AG04450 (cell line): Measurements from ENCODE around the gene PREX1. TPM values are rescaled to one million over a fixed set of nuclear protein-coding genes. Genes with fewer than 3 reads are reported as not detected.

Source experiments
- CTCF ChIA-PET: fragments of 300-600, 350-600 bp; formaldehyde crosslinking; extraction: SDS; loops from one replicate; lab custom pipeline; 2022; ENCODE audit warnings: antibody characterized with exemption, inconsistent platforms; lab: Charles Lee
- POLR2A ChIA-PET: fragments of 350-600 bp; formaldehyde crosslinking; extraction: SDS; loops from one replicate; lab custom pipeline; 2021; ENCODE audit warnings: antibody characterized with exemption, inconsistent platforms; lab: Yijun Ruan, JAX
- DNase-seq: peaks from one replicate; pipeline ENCODE4 v3.0.0-alpha.2; 2011; ENCODE audit warnings: low read depth, low spot score
- H3K27ac ChIP-seq: one replicate; pipeline ENCODE4 v1.5.1; 2012; ENCODE audit warnings: low read depth, low read length, control low read depth
- H3K27me3 ChIP-seq: one replicate; pipeline ENCODE4 v1.6.0; 2012; ENCODE audit warnings: low read length; ENCODE audit not compliant: control insufficient read depth, insufficient read depth
- H3K4me3 ChIP-seq: 2 replicates; pipeline ENCODE4 v1.5.1; 2011; ENCODE audit warnings: mild to moderate bottlenecking, low read depth, low read length, control low read depth
- H3K9me3 ChIP-seq: 2 replicates; pipeline ENCODE4 v1.5.1; 2012; ENCODE audit warnings: low read length; ENCODE audit not compliant: control insufficient read depth, insufficient read depth
- polyA plus RNA-seq: library from polyadenylated mRNA; depleted of rRNA; stranded (reverse); fragments of >200 nt; gene quantifications from 2 replicates; pipeline ENCODE4 v1.2.3, GENCODE V29; 2011
- TF ChIP-seq, protein P1 (sequence below): IDR thresholded peaks from 2 replicates; pipeline ENCODE4 v1.5.1; 2011; ENCODE audit warnings: low read depth, low read length, control low read depth, inconsistent platforms

The PREX1 gene
- polyA plus RNA-seq, 1 experiment, result 0.69 TPM

DNA sequence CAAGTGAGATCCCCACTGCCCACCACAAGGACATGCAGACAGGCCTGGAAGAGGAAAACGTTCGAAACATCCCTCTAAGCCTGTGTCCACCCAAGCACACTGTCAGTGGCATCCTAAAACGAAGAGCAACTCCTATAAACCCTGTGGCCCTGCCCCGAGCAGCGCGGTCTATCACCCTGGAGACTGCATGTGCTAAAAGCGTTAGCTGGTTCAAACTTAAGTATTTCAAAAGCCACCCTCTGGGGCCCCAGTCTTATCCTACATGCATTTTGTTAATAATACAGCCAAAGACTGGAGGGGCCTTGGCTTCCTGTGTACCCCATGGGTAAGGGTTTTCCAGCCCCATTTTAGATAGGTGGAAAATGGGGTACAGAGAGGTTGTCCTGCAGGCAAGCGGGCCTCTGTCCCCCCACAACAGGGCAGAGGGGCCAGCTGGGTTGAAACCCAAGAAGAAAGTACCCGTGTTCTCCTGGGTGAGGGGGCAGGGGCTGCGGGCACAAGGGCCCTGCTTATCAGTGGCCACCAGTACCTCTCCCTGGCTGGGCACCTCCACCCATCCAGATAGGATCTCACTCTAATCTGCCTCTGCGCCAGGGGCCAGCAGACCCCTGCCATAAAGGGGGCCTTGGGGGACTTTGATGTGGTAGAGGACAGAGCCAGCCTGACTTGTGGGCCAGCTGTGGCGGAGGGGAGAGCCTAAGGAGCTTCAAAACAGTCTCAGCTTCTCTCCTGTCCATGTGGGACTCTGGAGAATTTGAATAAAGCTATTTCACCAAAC is 28.3 kb downstream of the PREX1 start:
- Histone ChIP-seq H3K27ac (no peak overlapping the region), H3K27me3 (peaks cover 25% of the 10 kb centered on the region), H3K9me3 (no peaks in the 10 kb centered on the region), H3K4me3 (no peak overlapping the region)
- ChIA-PET POLR2A (no interaction called here), CTCF (interaction anchor here (1.7 kb wide), 1 partner anchor 142 kb away, joined by 4 read pairs; no protein-coding TSS in a partner anchor)
- no peak for DNase-seq
- TF ChIP-seq, protein P1, sequence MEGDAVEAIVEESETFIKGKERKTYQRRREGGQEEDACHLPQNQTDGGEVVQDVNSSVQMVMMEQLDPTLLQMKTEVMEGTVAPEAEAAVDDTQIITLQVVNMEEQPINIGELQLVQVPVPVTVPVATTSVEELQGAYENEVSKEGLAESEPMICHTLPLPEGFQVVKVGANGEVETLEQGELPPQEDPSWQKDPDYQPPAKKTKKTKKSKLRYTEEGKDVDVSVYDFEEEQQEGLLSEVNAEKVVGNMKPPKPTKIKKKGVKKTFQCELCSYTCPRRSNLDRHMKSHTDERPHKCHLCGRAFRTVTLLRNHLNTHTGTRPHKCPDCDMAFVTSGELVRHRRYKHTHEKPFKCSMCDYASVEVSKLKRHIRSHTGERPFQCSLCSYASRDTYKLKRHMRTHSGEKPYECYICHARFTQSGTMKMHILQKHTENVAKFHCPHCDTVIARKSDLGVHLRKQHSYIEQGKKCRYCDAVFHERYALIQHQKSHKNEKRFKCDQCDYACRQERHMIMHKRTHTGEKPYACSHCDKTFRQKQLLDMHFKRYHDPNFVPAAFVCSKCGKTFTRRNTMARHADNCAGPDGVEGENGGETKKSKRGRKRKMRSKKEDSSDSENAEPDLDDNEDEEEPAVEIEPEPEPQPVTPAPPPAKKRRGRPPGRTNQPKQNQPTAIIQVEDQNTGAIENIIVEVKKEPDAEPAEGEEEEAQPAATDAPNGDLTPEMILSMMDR, result no peak

DNA sequence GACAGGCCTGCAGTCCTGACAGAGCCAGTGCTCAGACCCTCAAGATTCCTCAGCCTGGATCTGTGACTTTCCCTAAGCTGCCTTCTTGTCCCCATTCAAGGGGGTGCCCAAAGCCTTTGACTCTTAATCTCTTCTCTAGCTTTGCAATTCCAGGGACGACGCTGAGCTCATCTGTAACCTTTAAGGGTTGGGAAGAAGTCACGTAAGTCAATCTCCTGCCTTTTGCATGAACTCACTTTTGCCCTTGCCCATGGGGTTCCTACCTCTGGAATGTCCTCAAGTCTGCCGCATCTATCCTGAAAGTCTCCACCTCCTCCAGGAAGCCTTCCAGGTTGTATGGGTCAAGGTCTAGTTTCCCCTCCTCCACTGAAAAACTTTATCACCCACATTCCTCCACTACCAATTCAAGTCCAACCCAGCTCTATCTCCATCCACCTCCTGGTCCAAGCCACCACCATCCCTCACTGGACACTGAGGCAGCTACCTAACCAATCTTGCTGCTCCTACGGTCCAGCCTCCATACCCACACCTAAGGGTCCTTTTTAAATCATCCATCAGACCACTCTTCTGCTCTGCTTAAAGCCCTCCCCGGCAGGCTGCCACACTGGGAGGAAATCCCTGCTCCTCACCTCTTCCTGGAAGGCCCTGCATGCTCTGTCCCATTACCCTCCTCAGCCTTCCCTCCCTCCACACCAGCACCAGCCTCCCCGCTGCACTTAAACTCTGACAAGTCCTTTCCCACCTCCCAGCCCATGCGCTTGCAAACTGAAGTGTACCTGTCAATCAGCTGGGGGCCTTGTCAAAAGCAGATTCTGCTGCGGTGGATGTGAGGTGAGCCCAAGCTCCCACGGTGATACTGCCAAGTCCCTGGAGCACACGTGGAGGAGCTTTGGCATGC is 29.7 kb downstream of the PREX1 start:
- Histone ChIP-seq H3K4me3 (no peak overlapping the region), H3K27ac (no peak overlapping the region), H3K9me3 (no peaks in the 10 kb centered on the region), H3K27me3 (peaks cover 29% of the 10 kb centered on the region)
- ChIA-PET POLR2A (interaction anchor here (0.6 kb wide), 1 partner anchor 887 kb away, joined by 3 read pairs; no protein-coding TSS in a partner anchor), CTCF (interaction anchor here (0.6 to 1.7 kb wide), 3 partner anchors 121 to 140 kb away, joined by 3 to 4 read pairs (median 4); no protein-coding TSS in a partner anchor)
- TF ChIP-seq, protein P1, result no peak
- DNase-seq, result no peak

DNA sequence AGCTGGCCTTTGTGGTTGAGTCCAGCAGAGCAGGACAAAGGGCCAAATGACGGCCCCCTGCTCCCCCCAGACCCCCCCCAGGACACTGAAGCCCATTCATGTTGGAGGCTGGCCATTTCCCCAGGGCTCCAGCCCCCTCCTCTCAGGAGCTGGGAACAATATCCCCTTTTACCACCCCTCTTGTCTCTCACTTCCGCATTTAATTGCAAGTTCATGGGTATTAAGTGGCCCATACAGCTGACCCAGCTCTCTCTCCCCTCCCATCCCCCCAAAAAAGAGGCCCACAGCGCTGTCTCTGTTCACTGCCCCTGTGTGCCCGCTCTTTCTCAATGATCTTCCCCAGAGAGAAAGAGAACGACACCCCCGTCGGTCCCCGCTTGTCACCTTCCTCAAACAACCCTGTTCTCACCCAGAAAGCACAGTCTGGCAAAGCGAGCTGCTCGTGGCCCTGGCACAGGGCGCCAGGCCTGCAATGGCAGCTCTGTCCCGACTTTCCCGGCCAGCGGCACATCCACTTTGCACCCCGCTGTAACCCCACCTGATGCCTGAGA is 30.4 kb downstream of the PREX1 start:
- H3K4me3 ChIP-seq, result no peak overlapping the region
- POLR2A ChIA-PET, result no interaction called here
- TF ChIP-seq, protein P1, result no peak
- peaks cover 29% of the 10 kb centered on the region for H3K27me3 ChIP-seq
- DNase-seq, result no peak
- H3K9me3 ChIP-seq, result no peaks in the 10 kb centered on the region
- CTCF ChIA-PET, result interaction anchor here (0.6 to 0.8 kb wide), 3 partner anchors 10 to 129 kb away, joined by 3 to 5 read pairs (median 4); no protein-coding TSS in a partner anchor
- no peak overlapping the region for H3K27ac ChIP-seq

DNA sequence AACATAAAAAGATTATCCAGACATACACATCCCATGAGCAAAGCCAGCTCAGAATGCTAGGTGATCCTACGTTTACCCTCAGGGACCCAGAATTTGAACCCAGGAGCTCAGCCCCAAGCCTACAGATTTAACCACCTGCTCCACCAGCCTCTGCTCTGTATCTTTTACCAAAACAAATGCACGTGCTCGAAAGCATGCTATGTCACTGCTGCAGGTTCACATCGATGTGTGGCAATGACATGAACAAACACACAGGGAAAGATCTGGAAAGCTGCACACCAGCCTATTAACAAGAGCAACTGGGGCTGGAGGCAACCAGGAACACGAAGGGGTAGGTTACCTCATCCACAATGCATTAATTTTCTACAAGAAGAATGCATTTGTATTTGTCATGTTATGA is 32.1 kb downstream of the PREX1 start:
- CTCF ChIA-PET, result no interaction called here
- no peak for DNase-seq
- no peak overlapping the region for H3K27ac ChIP-seq
- H3K9me3 ChIP-seq, result no peaks in the 10 kb centered on the region
- H3K27me3 ChIP-seq, result peaks cover 29% of the 10 kb centered on the region
- TF ChIP-seq, protein P1, result no peak
- POLR2A ChIA-PET, result no interaction called here
- H3K4me3 ChIP-seq, result no peak overlapping the region
